ENCODE results near the gene DGKI.

- TF ChIP-seq CTCF (IDR thresholded peaks at IDR 0.05), result no peak
- no peak for TF ChIP-seq EZH2 (IDR thresholded peaks at IDR 0.05)
- no peak for TF ChIP-seq EZH2phosphoT487 (IDR thresholded peaks at IDR 0.05)
Observed at GRCh38 chr7:137755846-137756651, 90.7 kb downstream of the DGKI start.

Measured in neural progenitor cell (in vitro differentiated cells).